HEK293T (cell line): ENCODE data around the gene TM7SF3.

ENCODE experiments used
- ELF4 ChIP-seq: fragments of 450-650 bp; IDR thresholded peaks from 2 replicates; pipeline ENCODE4 v1.6.1; 2017; ENCODE audit warnings: antibody characterized with exemption
- HDGF ChIP-seq: fragments of 450-650 bp; IDR thresholded peaks from 2 replicates; pipeline ENCODE4 v1.6.1; 2017; ENCODE audit warnings: antibody characterized with exemption, borderline replicate concordance
- L3MBTL2 ChIP-seq: fragments of 450-650 bp; conservative IDR thresholded peaks from 2 replicates; pipeline ENCODE4 v1.6.1; 2016; ENCODE audit warnings: mild to moderate bottlenecking
- LEF1 ChIP-seq: fragments of 450-650 bp; IDR thresholded peaks from 2 replicates; pipeline ENCODE4 v1.6.1; 2017; ENCODE audit warnings: mild to moderate bottlenecking, borderline replicate concordance
- SP1 ChIP-seq: fragments of 450-650 bp; IDR thresholded peaks from 2 replicates; pipeline ENCODE4 v1.6.1; 2017

DNA sequence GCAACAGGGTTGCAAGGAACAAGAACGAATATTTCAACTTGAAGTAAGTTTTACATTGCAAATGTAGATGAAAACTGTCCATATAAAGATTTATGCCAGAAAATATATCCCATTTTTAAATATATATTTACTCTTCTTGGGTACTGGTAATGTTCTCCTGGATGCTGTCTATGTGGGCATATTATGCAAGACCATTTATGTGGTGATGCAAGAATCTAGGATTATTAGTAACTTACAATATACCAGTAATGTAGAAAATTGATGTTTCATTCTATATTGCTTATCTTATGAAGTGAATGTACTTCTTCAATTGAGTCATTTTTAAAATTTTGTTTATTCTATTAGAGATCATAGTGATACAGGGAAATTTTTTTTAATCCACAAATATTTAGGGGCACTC lies 50.8 kb downstream of the TM7SF3 start:
- TF ChIP-seq LEF1 (no peak), ELF4 (no peak), SP1 (no peak), HDGF (no peak), L3MBTL2 (no peak)
